HG02588 (cell line): Measurements from ENCODE around the gene ZNF844.
"Not testable (repeated sequence)": the region's sequence is repeated elsewhere in the genome, so short reads cannot be mapped to it uniquely, and the experiment has no call there.

Experiments used
- ATAC-seq: cut with Tn5 transposase; IDR thresholded peaks from one replicate; pipeline ENCODE4 v1.9.1; 2021; ENCODE audit warnings: mild to moderate bottlenecking, moderate library complexity; ENCODE audit not compliant: unreplicated experiment

The ZNF844 gene

GRCh38 chr19:12092065-12092867 is 27.7 kb downstream of the ZNF844 start:
- ATAC-seq, result no peak

- no peak for ATAC-seq
Measured at GRCh38 chr19:12092956-12093355, 28.4 kb downstream of the ZNF844 start.

- no peak for ATAC-seq
Measured at GRCh38 chr19:12093777-12094176, 29.2 kb downstream of the ZNF844 start.

- no peak for ATAC-seq
Measured at GRCh38 chr19:12095111-12095790, 30.7 kb downstream of the ZNF844 start.

- no peak for ATAC-seq
Measured at GRCh38 chr19:12098040-12098439, 33.5 kb downstream of the ZNF844 start.

GRCh38 chr19:12103909-12104308 is 39.4 kb downstream of the ZNF844 start:
- ATAC-seq, result not testable (repeated sequence)

GRCh38 chr19:12111176-12111575 is 46.6 kb downstream of the ZNF844 start:
- no peak for ATAC-seq

GRCh38 chr19:12111943-12112637 is 47.6 kb downstream of the ZNF844 start:
- no peak for ATAC-seq

GRCh38 chr19:12112701-12113100 is 48.2 kb downstream of the ZNF844 start:
- no peak for ATAC-seq

- ATAC-seq, result no peak
Measured at GRCh38 chr19:12113121-12113520, 48.6 kb downstream of the ZNF844 start.

- ATAC-seq, result no peak
Measured at GRCh38 chr19:12117201-12117970, 52.9 kb downstream of the ZNF844 start.

- ATAC-seq, result no peak
Measured at GRCh38 chr19:12126707-12127106, 62.2 kb downstream of the ZNF844 start.
